Testis (tissue), 2 donors: Measurements from ENCODE around the gene WIPF3.

Source experiments
- CTCF ChIP-seq, 3 experiments: fragments of 450-650 bp in 2 of 3; fragments of 200-600 bp in 1 of 3; sonication (generic) in 1 of 3; IDR thresholded peaks; one replicate each; pipeline ENCODE4 v1.5.1; 2016 to 2019; ENCODE audit warnings: antibody characterized with exemption in 3 of 3, mild to moderate bottlenecking in 2 of 3, moderate library complexity in 1 of 3
- POLR2A ChIP-seq: fragments of 450-650 bp; IDR thresholded peaks from one replicate; pipeline ENCODE4 v1.6.1; 2017; ENCODE audit warnings: antibody characterized with exemption, mild to moderate bottlenecking, moderate library complexity

GRCh38 chr7:29844559-29844958 lies 38.3 kb downstream of the WIPF3 start:
- TF ChIP-seq POLR2A (no peak), CTCF (IDR thresholded peaks at IDR 0.05) (no peak)
